ENCODE data around the gene CLEC7A.

GRCh38 chr12:10147714-10148403 lies 17.9 kb upstream of the CLEC7A start:
- TF ChIP-seq ZBTB20 (tag by site-specific recombination; IDR thresholded peaks at IDR 0.05) = no peak
- TF ChIP-seq CTCF (tag by site-specific recombination; IDR thresholded peaks at IDR 0.05) = no peak
- no peak for TF ChIP-seq ATF2 (tag by site-specific recombination; IDR thresholded peaks at IDR 0.05; ENCODE audit: low read depth)
